PC-9 (cell line): ENCODE data around the gene NACC2. TPM values are rescaled to one million over a fixed set of nuclear protein-coding genes. Genes with fewer than 3 reads are reported as not detected.

Source experiments
- BruUV-seq: library from RNA; stranded (reverse); fragments of 400-500 nt; replicated peaks from 2 replicates; lab custom pipeline; 2021; lab: Mats Ljungman, UMichigan
- CTCF ChIA-PET: fragments of 300-600 bp; sonication (Branson Sonifier 250); formaldehyde crosslinking; loops from one replicate; lab custom pipeline; 2022; ENCODE audit warnings: antibody characterized with exemption; lab: Charles Lee
- POLR2A ChIA-PET: fragments of 300-600 bp; sonication (Branson Sonifier 250); formaldehyde crosslinking; loops from one replicate; lab custom pipeline; 2022; ENCODE audit warnings: antibody characterized with exemption; ENCODE audit not compliant: unreplicated experiment; lab: Charles Lee
- DNase-seq, 2 experiments: peaks; one replicate each; pipeline versions ENCODE4 v3.0.0 to v3.0.0-alpha.2; 2015 to 2022; ENCODE audit warnings: mixed read lengths in 1 of 2
- H2AFZ ChIP-seq: fragments of 200-600 bp; sonication (generic); 2 replicates; pipeline ENCODE4 v1.8.1; 2017; ENCODE audit warnings: antibody characterized with exemption
- H3F3A ChIP-seq: fragments of 200-600 bp; sonication (generic); 2 replicates; pipeline ENCODE4 v1.8.1; 2017; ENCODE audit warnings: antibody characterized with exemption, mild to moderate bottlenecking, low read depth; ENCODE audit not compliant: insufficient read depth
- H3K27ac ChIP-seq: fragments of 200-600 bp; sonication (generic); 2 replicates; pipeline ENCODE4 v1.6.1; 2016; ENCODE audit warnings: mixed run types
- H3K27me3 ChIP-seq: fragments of 200-600 bp; sonication (generic); 2 replicates; pipeline ENCODE4 v1.6.1; 2016; ENCODE audit warnings: low read depth, mixed run types; ENCODE audit not compliant: insufficient read depth
- H3K36me3 ChIP-seq: fragments of 200-600 bp; sonication (generic); 2 replicates; pipeline ENCODE4 v1.6.1; 2016; ENCODE audit warnings: low read depth, mixed run types
- H3K4me1 ChIP-seq: fragments of 200-600 bp; sonication (generic); replicated peaks from 2 replicates; pipeline ENCODE4 v1.6.1; 2016; ENCODE audit warnings: mixed run types; ENCODE audit not compliant: insufficient read depth
- H3K4me2 ChIP-seq: fragments of 200-600 bp; sonication (generic); 2 replicates; pipeline ENCODE4 v1.6.1; 2017; ENCODE audit warnings: mixed run types
- H3K4me3 ChIP-seq: fragments of 200-600 bp; sonication (generic); 2 replicates; pipeline ENCODE4 v1.6.1; 2016; ENCODE audit warnings: mixed run types
- H3K79me2 ChIP-seq: fragments of 200-600 bp; sonication (generic); 2 replicates; pipeline ENCODE4 v1.6.1; 2017; ENCODE audit warnings: low read depth, mixed run types
- H3K9me2 ChIP-seq: fragments of 200-600 bp; sonication (generic); 2 replicates; pipeline ENCODE4 v1.8.1; 2017; ENCODE audit warnings: mild to moderate bottlenecking; ENCODE audit not compliant: insufficient read depth
- H3K9me3 ChIP-seq: fragments of 200-600 bp; sonication (generic); 2 replicates; pipeline ENCODE4 v1.8.1; 2016; ENCODE audit warnings: low read depth; ENCODE audit not compliant: insufficient read depth
- H4K20me1 ChIP-seq: fragments of 200-600 bp; sonication (generic); 2 replicates; pipeline ENCODE4 v1.8.1; 2017; ENCODE audit not compliant: insufficient read depth
- EZH2 ChIP-seq: fragments of 200-600 bp; sonication (generic); IDR thresholded peaks from 2 replicates; pipeline ENCODE4 v1.8.0; 2017; ENCODE audit warnings: antibody characterized with exemption, low read depth
- intact Hi-C: fragments of 100-400 bp; cut with micrococcal nuclease; formaldehyde crosslinking; loops from one replicate; pipeline ENCODE4 v1.10.0; 2022; ENCODE audit not compliant: unreplicated experiment
- total RNA-seq: library from RNA; stranded (reverse); gene quantifications from 2 replicates; pipeline ENCODE4 v1.2.3, GENCODE V29; 2021
- TF ChIP-seq, protein P1 (sequence below): fragments of 200-600 bp; sonication (generic); conservative IDR thresholded peaks from 2 replicates; pipeline ENCODE4 v1.6.1; 2017; ENCODE audit warnings: mixed run types, antibody characterized with exemption, mild to moderate bottlenecking, moderate library complexity

Gene NACC2
- total RNA-seq, 1 experiment from 2014 or later = 22.4 TPM

DNA sequence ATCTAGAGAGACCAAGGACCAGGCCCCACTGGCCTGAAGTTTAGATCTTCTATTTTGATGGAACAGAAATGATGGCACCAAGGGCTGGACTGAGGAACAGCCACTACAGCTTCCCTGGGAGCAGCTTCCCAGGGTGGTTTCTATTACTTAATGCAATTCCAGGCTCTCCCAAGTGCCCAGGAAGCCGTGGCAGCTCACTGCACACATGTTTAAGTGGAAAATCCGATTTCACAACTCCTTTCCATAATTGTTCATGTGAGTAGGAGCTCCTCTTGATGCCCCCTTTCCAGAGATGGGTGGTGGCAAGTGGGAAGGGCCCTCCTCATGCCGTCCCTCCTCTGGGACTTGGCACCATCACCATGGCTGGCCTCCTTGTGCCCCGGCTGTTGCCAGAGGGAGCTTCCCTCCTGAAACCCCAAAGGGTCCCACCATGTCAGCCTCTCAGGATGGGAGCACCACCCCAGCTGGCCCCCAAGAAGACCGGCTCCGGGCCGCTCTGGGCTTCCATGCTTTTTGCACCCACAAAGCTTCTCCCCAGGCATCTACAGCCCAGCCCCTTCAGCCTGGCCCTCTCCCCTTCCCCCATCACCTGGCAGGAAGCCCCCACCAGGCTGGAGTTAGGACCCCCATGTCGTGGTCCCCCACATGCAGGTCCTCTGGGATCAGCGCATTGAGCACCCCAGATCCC lies 124.8 kb downstream of the NACC2 start:
- no peak for TF ChIP-seq EZH2
- TF ChIP-seq, protein P1, sequence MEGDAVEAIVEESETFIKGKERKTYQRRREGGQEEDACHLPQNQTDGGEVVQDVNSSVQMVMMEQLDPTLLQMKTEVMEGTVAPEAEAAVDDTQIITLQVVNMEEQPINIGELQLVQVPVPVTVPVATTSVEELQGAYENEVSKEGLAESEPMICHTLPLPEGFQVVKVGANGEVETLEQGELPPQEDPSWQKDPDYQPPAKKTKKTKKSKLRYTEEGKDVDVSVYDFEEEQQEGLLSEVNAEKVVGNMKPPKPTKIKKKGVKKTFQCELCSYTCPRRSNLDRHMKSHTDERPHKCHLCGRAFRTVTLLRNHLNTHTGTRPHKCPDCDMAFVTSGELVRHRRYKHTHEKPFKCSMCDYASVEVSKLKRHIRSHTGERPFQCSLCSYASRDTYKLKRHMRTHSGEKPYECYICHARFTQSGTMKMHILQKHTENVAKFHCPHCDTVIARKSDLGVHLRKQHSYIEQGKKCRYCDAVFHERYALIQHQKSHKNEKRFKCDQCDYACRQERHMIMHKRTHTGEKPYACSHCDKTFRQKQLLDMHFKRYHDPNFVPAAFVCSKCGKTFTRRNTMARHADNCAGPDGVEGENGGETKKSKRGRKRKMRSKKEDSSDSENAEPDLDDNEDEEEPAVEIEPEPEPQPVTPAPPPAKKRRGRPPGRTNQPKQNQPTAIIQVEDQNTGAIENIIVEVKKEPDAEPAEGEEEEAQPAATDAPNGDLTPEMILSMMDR = no peak
- Histone ChIP-seq H4K20me1 (no peaks in the 10 kb centered on the region), H3F3A (no peaks in the 10 kb centered on the region), H3K36me3 (no peaks in the 10 kb centered on the region), H3K79me2 (no peaks in the 10 kb centered on the region), H3K9me3 (no peaks in the 10 kb centered on the region), H3K4me3 (no peak overlapping the region), H3K27ac (no peak overlapping the region), H3K9me2 (no peaks in the 10 kb centered on the region), H3K27me3 (no peaks in the 10 kb centered on the region), H3K4me2 (no peak overlapping the region), H2AFZ (no peak overlapping the region), H3K4me1 (no peaks in the 10 kb centered on the region)
- ChIA-PET POLR2A (no interaction called here), CTCF (no interaction called here)
- DNase-seq = no peak
- no TSS peak for BruUV-seq
- intact Hi-C loops = no loop called here

- intact Hi-C loops = loop anchor here (10.0 kb wide), 1 partner anchor 316 kb away; no protein-coding TSS in a partner anchor
- no peak for DNase-seq
Observed at GRCh38 chr9:135969064-135969683, 125.9 kb downstream of the NACC2 start.

GRCh38 chr9:135968601-135969000 lies 126.5 kb downstream of the NACC2 start:
- no peak overlapping the region for H3K27ac ChIP-seq
- no peak overlapping the region for H3K4me2 ChIP-seq
- no peak for DNase-seq
- H4K20me1 ChIP-seq = no peaks in the 10 kb centered on the region
- H3K9me3 ChIP-seq = no peaks in the 10 kb centered on the region
- no peak for TF ChIP-seq EZH2
- TF ChIP-seq, protein P1 = no peak
- no peaks in the 10 kb centered on the region for H3K9me2 ChIP-seq
- H3K4me3 ChIP-seq = no peak overlapping the region
- no peaks in the 10 kb centered on the region for H3K79me2 ChIP-seq
- ChIA-PET POLR2A (no interaction called here), CTCF (interaction anchor here (0.7 kb wide), 1 partner anchor 133 kb away, joined by 4 read pairs; no protein-coding TSS in a partner anchor)
- H3K4me1 ChIP-seq = no peaks in the 10 kb centered on the region
- H2AFZ ChIP-seq = no peak overlapping the region
- H3F3A ChIP-seq = no peaks in the 10 kb centered on the region
- intact Hi-C loops = loop anchor here (10.0 kb wide), 1 partner anchor 316 kb away; no protein-coding TSS in a partner anchor
- H3K27me3 ChIP-seq = no peaks in the 10 kb centered on the region
- no peaks in the 10 kb centered on the region for H3K36me3 ChIP-seq
- no TSS peak for BruUV-seq

More at GRCh38 chr9:135969064-135969683, 125.9 kb downstream of the NACC2 start:
- Histone ChIP-seq H3K79me2 (no peaks in the 10 kb centered on the region), H3F3A (no peaks in the 10 kb centered on the region), H3K4me3 (no peak overlapping the region), H3K27ac (no peak overlapping the region), H3K9me3 (no peaks in the 10 kb centered on the region), H3K36me3 (no peaks in the 10 kb centered on the region), H4K20me1 (no peaks in the 10 kb centered on the region), H3K4me1 (no peaks in the 10 kb centered on the region), H2AFZ (no peak overlapping the region), H3K4me2 (no peak overlapping the region), H3K9me2 (no peaks in the 10 kb centered on the region), H3K27me3 (no peaks in the 10 kb centered on the region)
- TF ChIP-seq, protein P1 = no peak
- no peak for TF ChIP-seq EZH2
- CTCF ChIA-PET = no interaction called here
- no TSS peak for BruUV-seq
- POLR2A ChIA-PET = interaction anchor here (0.6 kb wide), 1 partner anchor 140 kb away, joined by 3 read pairs; no protein-coding TSS in a partner anchor
